Activated CD8-positive, alpha-beta memory T cell treated with anti-CD3 and anti-CD28 coated beads for 36 hours (primary cell): ENCODE measurements around the gene GUCY2C. TPM values are rescaled to one million over a fixed set of nuclear protein-coding genes. Genes with fewer than 3 reads are reported as not detected.

Source experiments
- CTCF ChIA-PET: fragments of 350-600 bp; sonication (Branson Sonifier 250); formaldehyde crosslinking; loops from one replicate; lab custom pipeline; 2021; ENCODE audit warnings: antibody characterized with exemption; lab: Charles Lee
- POLR2A ChIA-PET: fragments of 350-600 bp; sonication (Branson Sonifier 250); formaldehyde crosslinking; loops from one replicate; lab custom pipeline; 2021; ENCODE audit warnings: antibody characterized with exemption; lab: Charles Lee
- total RNA-seq, 2 experiments: library from RNA; stranded (reverse); gene quantifications; one replicate each; pipeline ENCODE4 v1.2.3, GENCODE V29; 2021

The GUCY2C gene
- total RNA-seq, 2 experiments from 2014 or later, result not detected

DNA sequence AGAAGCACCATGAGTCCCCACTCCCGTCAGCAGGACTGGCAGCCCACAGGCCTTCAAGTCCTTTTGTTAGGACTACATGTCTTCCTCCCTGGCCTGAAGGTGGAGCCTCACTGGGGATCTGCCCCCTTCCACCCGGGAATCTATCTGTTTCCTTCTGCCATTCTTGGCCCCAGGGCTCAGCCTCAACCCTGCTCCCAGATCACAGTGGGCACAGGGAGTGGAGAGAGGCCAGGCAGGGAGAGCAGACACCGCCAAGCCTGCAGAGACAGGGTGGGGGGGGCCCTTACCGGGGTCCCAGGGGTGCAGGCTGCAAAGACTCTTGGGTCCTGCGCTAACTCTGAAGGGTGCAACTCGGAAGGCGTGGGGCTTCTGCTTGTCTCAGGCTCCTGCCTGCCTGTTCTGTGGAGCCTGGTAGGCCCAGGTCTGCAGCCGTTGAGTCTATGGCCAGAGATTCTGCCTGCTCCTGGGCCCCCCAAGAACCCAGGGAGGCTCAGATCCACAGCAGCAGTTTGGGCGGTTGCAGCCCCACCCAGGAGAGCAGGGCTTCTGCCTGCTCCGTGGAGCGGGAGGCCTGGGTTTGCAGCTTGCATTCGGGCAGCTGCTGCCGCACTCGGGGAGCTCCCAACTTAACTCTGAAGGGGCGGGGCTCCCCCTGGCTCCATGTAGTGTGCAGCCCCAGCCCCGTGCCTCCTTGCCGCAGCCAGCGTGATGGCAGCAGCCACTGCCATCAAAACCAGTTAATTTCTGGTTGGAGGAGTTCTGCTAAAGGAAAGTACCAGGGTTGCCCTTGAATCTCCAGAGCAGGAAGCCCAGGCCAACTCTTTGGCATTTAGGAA lies 107.0 kb downstream of the GUCY2C start:
- ChIA-PET POLR2A (no interaction called here), CTCF (no interaction called here)

DNA sequence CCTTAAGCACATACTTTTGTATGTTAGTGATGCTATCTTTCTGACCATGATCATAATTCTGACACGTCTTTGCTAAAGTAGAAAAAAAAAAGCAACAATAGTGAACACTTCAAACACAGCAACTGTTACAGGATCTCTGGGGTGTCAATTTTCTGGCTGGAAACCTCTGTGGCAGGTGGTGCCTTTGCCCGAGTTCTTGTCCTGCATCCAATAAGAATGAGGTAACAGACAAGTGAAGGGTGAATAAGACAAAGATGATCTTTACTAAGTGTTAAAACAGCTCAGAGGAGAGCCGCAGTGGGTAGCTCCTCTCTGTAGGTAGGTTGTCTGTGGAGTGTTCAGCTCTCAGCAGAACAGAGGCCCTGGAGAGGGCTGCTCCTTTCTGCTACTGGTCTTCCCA lies 107.8 kb downstream of the GUCY2C start:
- POLR2A ChIA-PET, result no interaction called here
- CTCF ChIA-PET, result no interaction called here

DNA sequence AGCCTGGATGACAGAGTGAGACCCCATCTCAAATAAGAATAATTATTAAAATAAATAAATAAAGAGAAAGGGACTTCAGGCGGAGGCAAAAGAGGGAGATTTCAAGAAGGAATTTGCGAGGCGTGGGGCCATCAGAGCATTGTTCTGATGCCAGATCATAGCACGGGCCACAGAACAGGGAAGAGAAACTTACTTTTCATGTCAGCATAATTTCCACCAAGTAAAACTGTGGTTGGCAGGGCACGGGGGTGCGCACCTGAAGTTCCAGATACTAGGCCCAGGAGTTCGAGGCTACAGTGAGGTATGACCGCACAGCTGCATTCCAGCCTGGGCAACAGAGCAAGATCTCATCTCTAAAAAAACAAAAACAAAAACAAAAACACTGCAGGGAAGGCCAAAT lies 117.8 kb downstream of the GUCY2C start:
- ChIA-PET CTCF (interaction anchor here (0.6 kb wide), 1 partner anchor 65 kb away, joined by 3 read pairs; no protein-coding TSS in a partner anchor), POLR2A (no interaction called here)

DNA sequence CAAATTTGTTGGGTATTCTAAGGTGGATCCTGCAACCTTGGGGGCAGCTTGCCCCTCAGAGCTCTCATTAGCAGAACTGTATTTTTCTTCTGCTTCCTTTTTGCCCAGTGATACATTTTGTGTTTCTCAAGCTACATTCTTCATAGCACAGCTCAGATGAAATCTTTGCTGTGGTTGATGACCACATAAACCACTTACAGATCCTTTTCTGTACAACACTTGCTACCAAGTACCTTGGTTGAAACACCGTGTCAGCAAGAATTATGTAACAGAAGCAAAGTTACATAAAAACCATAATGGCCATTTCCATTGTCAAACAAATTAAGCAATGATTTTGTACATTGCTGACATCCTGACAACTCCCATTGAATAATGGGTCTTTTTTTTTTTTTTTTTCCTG lies 119.1 kb downstream of the GUCY2C start:
- POLR2A ChIA-PET, result no interaction called here
- CTCF ChIA-PET, result no interaction called here

DNA sequence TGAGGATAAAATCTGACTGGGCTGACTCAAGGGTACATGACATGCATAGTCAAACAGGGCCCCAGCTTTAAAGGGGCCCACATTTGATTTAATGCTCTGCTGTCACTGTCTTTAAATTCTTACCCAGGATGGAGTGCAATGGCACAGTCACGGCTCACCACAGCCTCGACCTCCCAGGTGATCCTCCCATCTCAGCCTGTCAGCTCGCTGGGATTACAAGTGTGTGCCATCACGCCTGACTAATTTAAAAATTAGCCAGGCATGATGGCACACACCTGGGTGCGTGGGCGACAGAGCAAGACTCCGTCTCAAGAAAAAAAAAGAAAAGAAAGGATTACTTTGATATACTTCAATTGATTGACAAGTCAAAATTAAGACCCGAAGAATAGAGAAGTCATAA lies 119.5 kb downstream of the GUCY2C start:
- POLR2A ChIA-PET, result no interaction called here
- CTCF ChIA-PET, result no interaction called here

DNA sequence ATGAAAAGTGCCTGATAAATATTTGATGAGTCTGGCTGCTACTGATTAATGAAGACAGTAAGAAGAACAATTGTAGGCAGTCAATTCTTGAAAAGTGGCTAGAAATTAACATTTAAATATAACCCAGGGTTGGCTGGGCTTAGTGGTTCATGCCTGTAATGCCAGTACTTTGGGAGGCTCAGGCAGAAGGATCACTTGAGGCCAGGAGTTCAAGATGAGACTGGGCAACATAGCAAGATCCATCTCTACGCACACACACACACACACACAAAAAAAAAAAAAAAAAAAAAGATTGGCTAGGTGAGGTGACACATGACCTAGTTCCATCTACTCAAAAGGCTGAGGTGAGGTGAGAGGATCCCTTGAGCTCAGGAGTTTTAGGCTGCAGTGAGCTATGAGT lies 120.8 kb downstream of the GUCY2C start:
- POLR2A ChIA-PET, result no interaction called here

DNA sequence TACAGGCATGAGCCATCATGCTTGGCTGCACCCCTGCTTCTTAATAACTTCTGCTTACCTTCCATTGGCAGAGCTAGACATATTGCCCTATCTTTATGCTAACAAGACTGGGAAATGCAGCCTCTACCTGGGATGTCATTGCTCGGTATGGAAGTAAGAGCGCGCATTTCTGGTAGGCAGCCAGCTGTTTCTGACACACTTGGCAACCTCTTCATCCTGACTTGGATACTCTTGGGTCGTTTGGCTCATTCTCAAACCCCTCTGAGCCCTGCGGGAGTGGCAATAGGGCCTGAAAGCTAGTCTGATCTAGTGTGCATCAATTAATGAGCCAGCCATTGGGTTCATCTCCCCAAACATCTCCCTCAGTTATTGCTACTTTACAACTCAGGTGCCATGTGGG lies 123.3 kb downstream of the GUCY2C start:
- CTCF ChIA-PET, result no interaction called here
- POLR2A ChIA-PET, result no interaction called here

More for the DNA sequence above, 120.8 kb downstream of the GUCY2C start:
- CTCF ChIA-PET, result no interaction called here

DNA sequence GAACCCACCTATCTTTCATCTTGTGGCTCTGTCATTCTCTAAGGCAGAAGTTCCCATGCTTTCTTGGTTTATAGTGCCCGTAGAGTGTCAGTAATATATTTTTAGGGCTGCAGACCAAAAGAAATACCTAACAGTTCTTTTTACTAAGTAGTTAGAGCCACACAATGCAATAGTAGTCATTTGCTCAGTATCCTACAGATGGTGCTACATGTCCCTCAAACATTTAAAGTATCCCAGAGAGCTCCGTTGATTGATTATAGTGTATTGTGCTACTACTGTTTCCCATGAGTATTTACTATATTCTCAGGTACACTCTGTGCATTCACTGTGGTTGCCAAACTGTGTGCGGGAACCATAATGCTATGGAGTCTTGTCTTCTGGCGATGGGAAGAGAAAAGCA lies 124.0 kb downstream of the GUCY2C start:
- ChIA-PET CTCF (no interaction called here), POLR2A (no interaction called here)

DNA sequence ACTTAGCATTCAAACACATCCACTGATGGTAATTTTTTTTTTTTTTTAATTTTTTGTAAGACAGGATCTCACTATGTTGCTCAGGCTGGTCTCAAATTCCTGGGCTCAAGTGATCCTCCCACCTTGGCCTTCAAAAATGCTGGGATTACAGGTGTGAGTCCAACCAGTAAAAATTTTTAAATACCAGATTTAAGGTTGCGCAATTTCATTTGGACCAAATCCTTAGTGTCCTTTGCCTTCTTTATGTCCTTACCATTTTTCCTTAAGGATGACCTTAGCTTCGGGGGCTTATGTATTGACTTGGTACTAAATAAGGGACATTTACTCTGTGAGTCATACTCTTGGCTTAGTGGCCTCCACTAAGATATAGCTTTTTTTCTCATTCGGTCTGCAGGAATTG lies 124.6 kb downstream of the GUCY2C start:
- ChIA-PET CTCF (interaction anchor here (1.4 kb wide), 1 partner anchor 10 kb away, joined by 3 read pairs; no protein-coding TSS in a partner anchor), POLR2A (no interaction called here)

DNA sequence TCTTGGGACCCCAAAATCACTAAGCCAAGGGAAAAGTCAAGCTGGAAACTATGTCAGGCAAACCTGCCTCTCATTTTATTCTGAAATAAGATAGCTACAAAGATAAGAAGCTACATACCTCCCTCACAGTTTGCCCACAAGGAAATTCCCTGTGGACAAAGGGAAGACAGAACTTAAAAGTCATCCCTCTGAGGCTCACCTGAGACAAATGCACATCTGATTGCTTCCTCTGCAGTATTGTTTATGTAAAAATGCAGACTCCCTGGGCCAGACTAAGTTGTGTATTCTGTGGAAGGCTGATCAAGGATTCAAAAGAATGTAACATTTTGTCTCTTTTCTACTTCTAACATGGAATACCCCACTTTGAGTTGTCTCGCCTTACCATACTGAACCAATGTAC lies 126.2 kb downstream of the GUCY2C start:
- CTCF ChIA-PET, result interaction anchor here (1.0 kb wide), 1 partner anchor 332 kb away, joined by 3 read pairs; no protein-coding TSS in a partner anchor
- POLR2A ChIA-PET, result no interaction called here

DNA sequence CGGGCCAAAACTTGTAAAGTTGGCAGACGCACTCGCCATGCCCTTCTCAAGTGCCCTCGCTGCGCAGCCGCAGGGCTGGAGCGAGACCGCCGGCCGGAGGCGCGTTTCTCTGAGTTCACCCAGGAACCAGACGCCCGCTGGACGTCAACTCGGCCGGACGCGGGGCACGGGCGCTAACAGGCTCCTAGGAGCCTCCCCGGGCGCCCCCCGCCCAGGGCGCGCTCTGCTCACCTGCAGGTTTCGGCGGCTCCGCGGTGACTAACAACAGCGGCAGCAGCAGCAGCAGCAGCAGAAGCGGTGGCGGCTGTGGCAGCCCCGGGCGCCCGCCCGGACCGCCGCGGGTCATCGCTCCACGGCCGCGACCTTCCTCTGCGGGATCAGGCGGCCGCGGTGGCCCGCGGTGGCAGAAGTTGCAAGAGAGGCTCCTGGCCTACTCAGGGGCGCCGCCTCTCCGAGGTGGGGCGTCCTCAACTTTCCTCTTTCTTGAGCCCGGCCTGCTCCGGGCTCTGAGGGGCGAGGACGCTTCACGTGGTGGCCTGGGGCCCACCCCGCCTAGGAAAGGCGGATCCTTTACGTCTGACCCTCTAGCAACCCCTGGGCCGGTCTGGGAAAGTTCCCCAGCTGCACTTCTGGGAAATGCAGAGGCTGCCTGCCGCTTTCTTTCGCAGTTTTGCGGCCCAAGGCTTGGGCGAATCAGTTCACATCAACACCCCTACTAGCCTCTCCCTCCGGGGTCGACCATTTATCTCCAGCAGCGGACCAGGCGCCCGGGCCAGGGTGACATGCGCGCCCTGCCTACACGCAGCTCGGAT lies 128.8 kb downstream of the GUCY2C start, which contains the start of gene PLBD1:
PLBD1 (minus strand) TSS at position 533 of the 812 bp plus-strand sequence; CDS start at position 346, 187 bp downstream.
- ChIA-PET POLR2A (no interaction called here), CTCF (interaction anchor here (1.2 kb wide), 1 partner anchor 59 kb away, joined by 3 read pairs; no protein-coding TSS in a partner anchor)

DNA sequence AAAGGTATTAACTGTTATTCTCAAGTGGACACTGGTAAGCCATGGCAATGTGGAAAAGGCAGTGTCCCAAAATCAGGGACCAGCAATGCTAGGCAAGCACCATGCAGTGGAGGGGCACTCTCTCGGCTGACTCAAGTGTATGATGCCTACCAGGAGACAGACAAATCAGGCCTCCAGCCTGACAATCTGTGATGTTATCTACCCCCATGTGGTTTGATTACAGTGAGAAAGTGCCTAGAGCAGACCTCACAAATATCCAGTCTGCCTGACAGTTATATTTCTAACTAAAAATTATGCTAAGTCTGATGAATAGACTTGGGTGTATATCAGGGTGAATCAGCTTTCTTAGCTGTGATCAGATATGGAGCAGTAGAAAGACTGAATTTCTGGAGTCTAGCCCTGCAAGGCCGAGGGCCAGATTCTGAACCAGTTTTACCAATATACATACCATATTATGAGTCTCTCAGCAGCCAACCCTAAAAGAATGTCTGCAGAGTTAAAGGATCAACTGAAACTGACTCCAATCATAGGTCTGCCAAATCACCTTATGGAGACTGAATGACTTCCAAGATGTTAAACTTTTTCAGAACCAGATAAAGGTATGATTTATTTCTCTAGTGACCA lies 132.0 kb downstream of the GUCY2C start:
- CTCF ChIA-PET, result no interaction called here
- POLR2A ChIA-PET, result no interaction called here

DNA sequence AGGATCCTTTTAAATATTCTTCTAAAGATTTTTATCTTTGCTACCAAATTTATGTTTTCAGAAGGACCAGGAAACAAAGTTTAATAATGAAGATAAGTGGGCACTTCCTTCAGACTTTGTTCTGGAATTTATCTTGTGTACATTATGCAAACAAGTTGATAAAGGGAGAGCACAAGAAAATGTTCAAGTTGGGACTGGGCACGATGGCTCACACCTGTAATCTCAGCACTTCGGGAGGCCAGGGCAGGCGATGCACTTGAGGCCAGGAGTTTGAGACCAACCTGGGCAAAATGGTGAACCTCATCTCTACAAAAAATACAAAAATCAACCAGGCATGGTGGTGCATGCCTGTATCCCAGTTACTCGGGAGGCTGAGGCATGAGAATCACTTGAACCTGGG lies 133.4 kb downstream of the GUCY2C start:
- POLR2A ChIA-PET, result no interaction called here
- CTCF ChIA-PET, result no interaction called here

Other genes with a start within 250 kb of the GUCY2C start
- under 1 TPM in 1 of 2 experiments, not detected in 1; 0.15 TPM for gene PLBD1, start 128.7 kb downstream of the GUCY2C start, total RNA-seq
- gene WBP11, start 106.9 kb upstream of the GUCY2C start, total RNA-seq, result 100 to 1,000 TPM; 158 to 159 TPM
- gene C12orf60, start 107.1 kb upstream of the GUCY2C start, total RNA-seq, result 1 to 10 TPM; 3.2 to 3.7 TPM
- gene SMCO3, start 117.6 kb upstream of the GUCY2C start, total RNA-seq, result not detected
- not detected for gene ART4, start 146.9 kb upstream of the GUCY2C start, total RNA-seq
- gene MGP, start 189.3 kb upstream of the GUCY2C start, total RNA-seq, result not detected
- 1 to 10 TPM in 1 of 2 experiments, under 1 TPM in 1; 0.76 to 1.1 TPM for gene ERP27, start 241.9 kb upstream of the GUCY2C start, total RNA-seq